Measurements from ENCODE around the gene KCNC3.

The KCNC3 gene

GRCh38 chr19:50290011-50290410, 39.2 kb downstream of the KCNC3 start:
- no peak for DNase-seq

GRCh38 chr19:50288954-50289353, 40.2 kb downstream of the KCNC3 start:
- DNase-seq = no peak
- intact Hi-C loops (cut with DNase I) = no loop called here

More at GRCh38 chr19:50290011-50290410, 39.2 kb downstream of the KCNC3 start:
- intact Hi-C loops (cut with DNase I) = no loop called here

GRCh38 chr19:50287331-50287730, 41.8 kb downstream of the KCNC3 start:
- DNase-seq = no peak
- intact Hi-C loops (cut with DNase I) = no loop called here

GRCh38 chr19:50286443-50286842, 42.7 kb downstream of the KCNC3 start:
- DNase-seq = no peak
- intact Hi-C loops (cut with DNase I) = no loop called here

GRCh38 chr19:50285833-50286232, 43.3 kb downstream of the KCNC3 start:
- no peak for DNase-seq
- intact Hi-C loops (cut with DNase I) = no loop called here

- DNase-seq = no peak
- intact Hi-C loops (cut with DNase I) = no loop called here
Observed at GRCh38 chr19:50281491-50281890, 47.7 kb downstream of the KCNC3 start.

- DNase-seq = no peak
- intact Hi-C loops (cut with DNase I) = no loop called here
Observed at GRCh38 chr19:50280983-50281382, 48.2 kb downstream of the KCNC3 start.

- intact Hi-C loops (cut with DNase I) = no loop called here
- DNase-seq = no peak
Observed at GRCh38 chr19:50280074-50280473, 49.1 kb downstream of the KCNC3 start.

GRCh38 chr19:50277966-50278580, 51.1 kb downstream of the KCNC3 start:
- no peak for DNase-seq
- intact Hi-C loops (cut with DNase I) = no loop called here

GRCh38 chr19:50276370-50277063, 52.7 kb downstream of the KCNC3 start:
- intact Hi-C loops (cut with DNase I) = no loop called here
- no peak for DNase-seq

GRCh38 chr19:50275577-50276368, 53.4 kb downstream of the KCNC3 start:
- intact Hi-C loops (cut with DNase I) = no loop called here
- DNase-seq = no peak

GRCh38 chr19:50273821-50274220, 55.4 kb downstream of the KCNC3 start:
- intact Hi-C loops (cut with DNase I) = no loop called here

GRCh38 chr19:50272263-50272897, 56.8 kb downstream of the KCNC3 start:
- intact Hi-C loops (cut with DNase I) = no loop called here
- no peak for DNase-seq

More at GRCh38 chr19:50273821-50274220, 55.4 kb downstream of the KCNC3 start:
- DNase-seq = no peak

GRCh38 chr19:50269653-50270052, 59.5 kb downstream of the KCNC3 start:
- no peak for DNase-seq
- intact Hi-C loops (cut with DNase I) = no loop called here

- intact Hi-C loops (cut with DNase I) = no loop called here
- DNase-seq = no peak
Observed at GRCh38 chr19:50268501-50268900, 60.7 kb downstream of the KCNC3 start.

- intact Hi-C loops (cut with DNase I) = no loop called here
- peak in 41 of 42 donors; percentile 10 to 87 (median 67) for DNase-seq
Observed at GRCh38 chr19:50268041-50268440, 61.1 kb downstream of the KCNC3 start.

GRCh38 chr19:50266896-50267295, 62.3 kb downstream of the KCNC3 start:
- peak in 26 of 42 donors; percentile 3 to 65 (median 20) for DNase-seq
- intact Hi-C loops (cut with DNase I) = no loop called here

GRCh38 chr19:50266041-50266440, 63.1 kb downstream of the KCNC3 start:
- no peak for DNase-seq

GRCh38 chr19:50264483-50265186, 64.5 kb downstream of the KCNC3 start:
- DNase-seq = no peak
- intact Hi-C loops (cut with DNase I) = no loop called here

More at GRCh38 chr19:50266041-50266440, 63.1 kb downstream of the KCNC3 start:
- intact Hi-C loops (cut with DNase I) = no loop called here
